Measurements from ENCODE around the gene WSB2. TPM values are rescaled to one million over a fixed set of nuclear protein-coding genes. Genes with fewer than 3 reads are reported as not detected.

The WSB2 gene
- total RNA-seq, 1 experiment from 2014 or later: 112 TPM

- CTCF ChIA-PET: no interaction called here
- no TSS peak for BruUV-seq (replicated peaks)
- Mint-ChIP-seq H3K27me3 (ENCODE audit: unreplicated experiment) (no peaks in the 10 kb centered on the region), H3K4me1 (ENCODE audit: low read depth, unreplicated experiment) (peaks cover 8% of the 10 kb centered on the region), H3K27ac (ENCODE audit: unreplicated experiment) (no peak overlapping the region), H3K4me3 (ENCODE audit: low read depth, unreplicated experiment) (no peak overlapping the region), H3K36me3 (ENCODE audit: insufficient read depth, unreplicated experiment) (peaks cover 17% of the 10 kb centered on the region), H3K9me3 (ENCODE audit: low read depth, unreplicated experiment) (no peaks in the 10 kb centered on the region)
- intact Hi-C loops (cut with micrococcal nuclease; ENCODE audit: unreplicated experiment): no loop called here
- no peak for TF ChIP-seq CTCF (IDR thresholded peaks at IDR 0.05; ENCODE audit: unreplicated experiment)
- DNase-seq: no peak
Observed at GRCh38 chr12:118068445-118068844, 7.5 kb upstream of the WSB2 start.

- CTCF ChIA-PET: no interaction called here
- Mint-ChIP-seq H3K36me3 (ENCODE audit: insufficient read depth, unreplicated experiment) (peaks cover 42% of the 10 kb centered on the region), H3K9me3 (ENCODE audit: low read depth, unreplicated experiment) (no peaks in the 10 kb centered on the region), H3K27me3 (ENCODE audit: unreplicated experiment) (no peaks in the 10 kb centered on the region), H3K4me1 (ENCODE audit: low read depth, unreplicated experiment) (peaks cover 19% of the 10 kb centered on the region), H3K27ac (ENCODE audit: unreplicated experiment) (no peak overlapping the region), H3K4me3 (ENCODE audit: low read depth, unreplicated experiment) (no peak overlapping the region)
- no peak for DNase-seq
- TF ChIP-seq CTCF (IDR thresholded peaks at IDR 0.05; ENCODE audit: unreplicated experiment): no peak
- intact Hi-C loops (cut with micrococcal nuclease; ENCODE audit: unreplicated experiment): no loop called here
- BruUV-seq (replicated peaks): no TSS peak
Observed at GRCh38 chr12:118065380-118065779, 4.4 kb upstream of the WSB2 start.

- Mint-ChIP-seq H3K4me1 (ENCODE audit: low read depth, unreplicated experiment) (peaks cover 22% of the 10 kb centered on the region), H3K27me3 (ENCODE audit: unreplicated experiment) (no peaks in the 10 kb centered on the region), H3K4me3 (ENCODE audit: low read depth, unreplicated experiment) (no peak overlapping the region), H3K27ac (ENCODE audit: unreplicated experiment) (peak overlapping the region; percentile 92), H3K9me3 (ENCODE audit: low read depth, unreplicated experiment) (no peaks in the 10 kb centered on the region), H3K36me3 (ENCODE audit: insufficient read depth, unreplicated experiment) (peaks cover 50% of the 10 kb centered on the region)
- BruUV-seq (replicated peaks): no TSS peak
- no peak for TF ChIP-seq CTCF (IDR thresholded peaks at IDR 0.05; ENCODE audit: unreplicated experiment)
- CTCF ChIA-PET: interaction anchor here (0.6 to 1.6 kb wide), 5 partner anchors 30 to 940 kb away, joined by 3 to 8 read pairs (median 4); no protein-coding TSS in a partner anchor
- DNase-seq: no peak
- intact Hi-C loops (cut with micrococcal nuclease; ENCODE audit: unreplicated experiment): no loop called here
Observed at GRCh38 chr12:118064608-118065007, 3.6 kb upstream of the WSB2 start.

GRCh38 chr12:118063576-118064391, 2.8 kb upstream of the WSB2 start:
- no peak for DNase-seq
- H3K4me3 Mint-ChIP-seq (ENCODE audit: low read depth, unreplicated experiment): no peak overlapping the region
- TF ChIP-seq CTCF (IDR thresholded peaks at IDR 0.05; ENCODE audit: unreplicated experiment): no peak
- H3K4me1 Mint-ChIP-seq (ENCODE audit: low read depth, unreplicated experiment): peaks cover 30% of the 10 kb centered on the region
- H3K9me3 Mint-ChIP-seq (ENCODE audit: low read depth, unreplicated experiment): no peaks in the 10 kb centered on the region
- H3K27me3 Mint-ChIP-seq (ENCODE audit: unreplicated experiment): no peaks in the 10 kb centered on the region
- H3K27ac Mint-ChIP-seq (ENCODE audit: unreplicated experiment): peak overlapping the region; percentile 92
- CTCF ChIA-PET: interaction anchor here (0.6 to 1.6 kb wide), 6 partner anchors 45 to 939 kb away, joined by 3 to 4 read pairs (median 4); no protein-coding TSS in a partner anchor
- no TSS peak for BruUV-seq (replicated peaks)
- H3K36me3 Mint-ChIP-seq (ENCODE audit: insufficient read depth, unreplicated experiment): peaks cover 57% of the 10 kb centered on the region
- intact Hi-C loops (cut with micrococcal nuclease; ENCODE audit: unreplicated experiment): no loop called here

All from Calu3 (cell line).